ENCODE measurements around the gene RTEL1. TPM values are rescaled to one million over a fixed set of nuclear protein-coding genes. Genes with fewer than 3 reads are reported as not detected.

Gene RTEL1
- total RNA-seq, 4 donors from 2014 or later, result 7.1 to 43.7 (median 18.7) TPM

DNA sequence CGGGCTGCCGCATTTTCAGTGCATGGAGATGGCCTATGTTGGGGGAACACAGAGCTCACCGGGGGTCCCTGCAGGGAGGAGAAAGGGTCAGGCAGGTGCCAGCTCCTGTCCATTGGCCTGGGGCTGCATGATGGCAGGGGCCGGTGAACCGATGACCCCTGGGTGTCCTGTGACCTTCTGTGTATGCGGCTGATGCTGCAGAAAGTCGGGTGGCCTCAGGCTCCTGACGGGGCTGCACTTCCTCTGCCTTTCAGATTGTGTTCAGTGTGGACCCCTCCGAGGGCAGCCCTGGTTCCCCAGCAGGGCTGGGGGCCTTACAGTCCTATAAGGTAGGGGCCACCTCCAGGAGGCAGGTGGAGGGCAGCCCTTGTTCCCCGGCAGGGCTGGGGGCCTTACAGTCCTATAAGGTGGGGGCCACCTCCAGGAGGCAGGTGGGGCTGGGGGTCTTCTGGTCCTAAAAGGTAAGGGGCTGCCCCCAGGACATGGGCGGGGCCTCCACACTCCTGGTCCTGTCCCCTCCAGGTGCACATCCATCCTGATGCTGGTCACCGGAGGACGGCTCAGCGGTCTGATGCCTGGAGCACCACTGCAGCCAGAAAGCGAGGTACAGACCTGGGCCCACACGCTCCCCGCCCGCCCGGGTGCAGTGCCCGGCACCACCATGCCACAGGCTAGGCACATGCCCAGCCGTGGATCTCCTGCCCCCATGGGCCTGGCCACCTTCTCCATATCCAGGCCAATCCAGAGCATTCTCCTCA, 27.3 kb downstream of the RTEL1 start:
- Histone ChIP-seq H3K4me1 (peaks cover 0 to 69% (median 45%) of the 10 kb centered on the region in 3 donors), H3K36me3 (peaks cover 0 to 5% of the 10 kb centered on the region in 2 donors), H3K9me3 (no peaks in the 10 kb centered on the region), H3K4me3 (no peak overlapping the region), H3K27me3 (no peaks in the 10 kb centered on the region), H3K27ac (peak overlapping the region in 3 of 4 donors; percentile 77 to 86 (median 78))
- no peak for ATAC-seq
- no CpG with 5 or more reads among the region's 21 CpGs for WGBS, 2 donors (ENCODE audit: low coverage in 1 of 2)
- no peak for TF ChIP-seq POLR2A (IDR thresholded peaks at IDR 0.05)
- TF ChIP-seq EP300 (IDR thresholded peaks at IDR 0.05), result no peak
- TF ChIP-seq, protein P1, sequence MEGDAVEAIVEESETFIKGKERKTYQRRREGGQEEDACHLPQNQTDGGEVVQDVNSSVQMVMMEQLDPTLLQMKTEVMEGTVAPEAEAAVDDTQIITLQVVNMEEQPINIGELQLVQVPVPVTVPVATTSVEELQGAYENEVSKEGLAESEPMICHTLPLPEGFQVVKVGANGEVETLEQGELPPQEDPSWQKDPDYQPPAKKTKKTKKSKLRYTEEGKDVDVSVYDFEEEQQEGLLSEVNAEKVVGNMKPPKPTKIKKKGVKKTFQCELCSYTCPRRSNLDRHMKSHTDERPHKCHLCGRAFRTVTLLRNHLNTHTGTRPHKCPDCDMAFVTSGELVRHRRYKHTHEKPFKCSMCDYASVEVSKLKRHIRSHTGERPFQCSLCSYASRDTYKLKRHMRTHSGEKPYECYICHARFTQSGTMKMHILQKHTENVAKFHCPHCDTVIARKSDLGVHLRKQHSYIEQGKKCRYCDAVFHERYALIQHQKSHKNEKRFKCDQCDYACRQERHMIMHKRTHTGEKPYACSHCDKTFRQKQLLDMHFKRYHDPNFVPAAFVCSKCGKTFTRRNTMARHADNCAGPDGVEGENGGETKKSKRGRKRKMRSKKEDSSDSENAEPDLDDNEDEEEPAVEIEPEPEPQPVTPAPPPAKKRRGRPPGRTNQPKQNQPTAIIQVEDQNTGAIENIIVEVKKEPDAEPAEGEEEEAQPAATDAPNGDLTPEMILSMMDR (IDR thresholded peaks at IDR 0.05), result no peak
- no peak for TF ChIP-seq POLR2AphosphoS5 (IDR thresholded peaks at IDR 0.05)

DNA sequence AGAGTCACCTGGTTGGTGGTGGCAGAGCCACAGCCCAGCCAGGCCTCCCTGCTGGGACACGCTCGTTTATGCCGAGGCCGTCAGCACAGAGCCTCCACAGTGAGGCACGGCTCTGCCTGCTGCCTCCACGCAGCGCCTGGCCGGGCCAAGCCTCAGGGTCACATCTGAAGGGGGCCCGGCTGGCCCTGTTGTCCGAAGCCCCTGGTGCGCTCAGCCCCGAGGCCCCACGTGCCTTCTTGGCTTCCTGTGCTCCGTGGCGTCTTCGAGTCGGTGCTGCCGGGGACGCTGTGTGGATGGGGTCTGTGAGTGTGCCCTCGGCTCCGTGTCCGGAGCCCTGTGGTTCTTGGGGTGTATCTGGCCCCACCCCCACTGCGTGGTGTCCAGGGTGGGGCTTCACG, 28.0 kb downstream of the RTEL1 start:
- peaks cover 0 to 69% (median 45%) of the 10 kb centered on the region in 3 donors for H3K4me1 ChIP-seq
- TF ChIP-seq POLR2A (IDR thresholded peaks at IDR 0.05) (no peak), EP300 (IDR thresholded peaks at IDR 0.05) (no peak), POLR2AphosphoS5 (IDR thresholded peaks at IDR 0.05) (no peak)
- 100% methylated on average over 1 of the region's 24 CpGs; no CpG with 5 or more reads in 1 of the 2 donors for WGBS, 2 donors (ENCODE audit: low coverage in 1 of 2)
- H3K27me3 ChIP-seq, result no peaks in the 10 kb centered on the region
- no peaks in the 10 kb centered on the region for H3K9me3 ChIP-seq
- H3K4me3 ChIP-seq, result peak overlapping the region in 1 of 2 donors; percentile 20
- peak overlapping the region; percentile 14 to 86 (median 78) for H3K27ac ChIP-seq
- no peaks in the 10 kb centered on the region for H3K36me3 ChIP-seq
- no peak for ATAC-seq

DNA sequence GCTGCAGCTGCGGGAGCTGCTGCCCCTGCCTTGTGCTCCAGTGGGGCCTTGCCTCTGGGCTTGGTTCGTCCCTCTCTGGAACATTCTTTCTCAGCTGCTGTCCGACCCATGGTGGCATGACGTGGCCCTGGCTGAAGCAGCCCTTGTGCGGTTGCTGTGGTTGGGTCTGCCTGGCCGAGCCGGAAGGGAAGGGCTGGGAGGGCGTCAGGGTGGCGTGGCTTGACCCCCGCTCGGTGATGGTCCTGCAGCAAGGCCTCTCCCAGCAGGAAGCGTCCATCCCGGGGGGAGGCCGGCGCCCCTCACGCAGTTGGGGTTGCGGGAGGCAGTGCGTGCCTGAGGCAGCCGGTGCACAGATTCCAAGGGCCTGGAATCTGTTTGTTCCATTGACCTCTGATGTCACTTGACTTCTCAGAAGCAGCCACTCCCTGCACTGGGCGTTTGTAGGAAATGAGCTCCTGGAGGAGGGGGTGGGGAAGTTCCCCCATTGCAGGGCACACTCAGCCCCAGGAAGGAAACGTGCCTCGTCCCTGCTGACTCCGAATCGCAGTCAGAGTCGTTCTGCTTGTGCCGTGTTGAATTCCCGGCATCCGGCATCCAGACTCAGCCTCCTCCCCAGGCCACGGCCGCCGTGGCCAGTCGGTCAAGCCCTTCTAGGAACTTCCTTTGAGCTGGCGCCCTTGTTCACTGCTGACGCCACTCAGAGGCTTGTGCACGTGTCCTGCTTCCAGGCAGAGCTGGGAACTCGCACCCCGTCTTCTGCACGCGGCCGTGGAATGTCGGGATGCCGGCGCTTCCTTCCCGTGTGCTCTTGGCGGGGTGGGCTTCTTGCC, 28.6 kb downstream of the RTEL1 start:
- Histone ChIP-seq H3K27ac (peak overlapping the region; percentile 14 to 86 (median 78)), H3K4me3 (peak overlapping the region in 1 of 2 donors; percentile 20), H3K9me3 (no peaks in the 10 kb centered on the region), H3K4me1 (peaks cover 0 to 65% (median 42%) of the 10 kb centered on the region in 3 donors), H3K36me3 (peaks cover 0 to 2% of the 10 kb centered on the region in 2 donors), H3K27me3 (no peaks in the 10 kb centered on the region)
- TF ChIP-seq EP300 (IDR thresholded peaks at IDR 0.05) (peak; percentile 7), POLR2AphosphoS5 (IDR thresholded peaks at IDR 0.05) (peak; percentile 70), POLR2A (IDR thresholded peaks at IDR 0.05) (no peak)
- TF ChIP-seq, protein P1 (IDR thresholded peaks at IDR 0.05), result no peak
- peak; percentile 73 for ATAC-seq
- WGBS, 2 donors (ENCODE audit: low coverage in 1 of 2), result 0% methylated on average over 9 of the region's 45 CpGs; no CpG with 5 or more reads in 1 of the 2 donors

DNA sequence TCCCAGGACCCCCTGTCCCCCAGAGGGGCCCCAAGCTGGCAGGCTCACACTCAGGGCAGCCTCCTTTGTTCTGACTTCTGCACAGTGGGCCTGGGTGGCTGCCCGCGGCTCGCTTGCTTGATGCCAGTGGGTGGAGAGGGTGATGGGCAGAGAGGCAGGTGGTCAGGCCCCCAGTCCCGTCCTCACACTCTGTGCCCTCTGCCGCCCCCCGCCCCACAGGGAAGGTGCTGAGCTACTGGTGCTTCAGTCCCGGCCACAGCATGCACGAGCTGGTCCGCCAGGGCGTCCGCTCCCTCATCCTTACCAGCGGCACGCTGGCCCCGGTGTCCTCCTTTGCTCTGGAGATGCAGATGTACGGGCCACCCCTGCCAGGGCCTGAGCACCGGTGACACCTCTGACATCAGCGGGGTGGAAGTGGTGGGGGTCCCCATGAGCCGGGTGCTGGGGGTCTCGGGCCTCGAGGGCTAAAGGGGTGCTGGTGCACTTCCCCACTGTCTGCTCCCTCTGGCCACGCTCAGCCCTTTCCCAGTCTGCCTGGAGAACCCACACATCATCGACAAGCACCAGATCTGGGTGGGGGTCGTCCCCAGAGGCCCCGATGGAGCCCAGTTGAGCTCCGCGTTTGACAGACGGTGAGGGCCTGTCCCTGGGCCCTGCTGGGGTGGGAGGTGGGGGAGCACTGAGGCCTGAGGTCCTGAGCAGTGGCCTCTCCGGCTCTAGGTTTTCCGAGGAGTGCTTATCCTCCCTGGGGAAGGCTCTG, 29.5 kb downstream of the RTEL1 start:
- WGBS, 2 donors (ENCODE audit: low coverage in 1 of 2), result no CpG with 5 or more reads among the region's 29 CpGs
- Histone ChIP-seq H3K9me3 (no peaks in the 10 kb centered on the region), H3K4me3 (no peak overlapping the region), H3K4me1 (peaks cover 0 to 57% (median 36%) of the 10 kb centered on the region in 3 donors), H3K36me3 (peaks cover 0 to 6% of the 10 kb centered on the region in 2 donors), H3K27ac (peak overlapping the region in 3 of 4 donors; percentile 77 to 86 (median 78)), H3K27me3 (no peaks in the 10 kb centered on the region)
- no peak for ATAC-seq
- TF ChIP-seq POLR2A (IDR thresholded peaks at IDR 0.05), result no peak
- TF ChIP-seq, protein P1 (IDR thresholded peaks at IDR 0.05), result no peak
- TF ChIP-seq POLR2AphosphoS5 (IDR thresholded peaks at IDR 0.05), result no peak
- TF ChIP-seq EP300 (IDR thresholded peaks at IDR 0.05), result no peak

All from gastroesophageal sphincter (tissue), 4 donors.